Measurements from ENCODE around the gene EIF2B2. TPM values are rescaled to one million over a fixed set of nuclear protein-coding genes. Genes with fewer than 3 reads are reported as not detected.
A peak's percentile ranks its signal among the peaks of the same experiment; 100 is the strongest.

The EIF2B2 gene
- total RNA-seq, 1 experiment from 2014 or later = 139 TPM

DNA sequence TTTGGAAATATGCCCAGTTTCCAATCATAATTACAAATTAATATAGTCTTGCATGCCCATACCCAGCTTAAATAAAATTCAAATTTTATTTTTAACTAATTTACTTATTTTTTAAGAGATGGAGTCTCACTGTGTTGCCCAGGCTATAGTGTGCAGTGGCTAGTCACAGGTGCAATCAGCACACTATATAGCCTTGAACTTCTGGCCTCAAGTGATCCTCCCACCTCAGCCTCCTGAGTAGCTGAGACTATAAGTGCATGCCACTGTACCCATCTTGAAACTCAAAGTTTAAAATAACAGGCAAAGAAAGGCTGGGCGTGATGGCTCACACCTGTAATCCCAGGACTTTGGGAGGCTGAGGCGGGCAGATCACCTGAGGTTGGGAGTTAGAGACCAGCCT, 38.2 kb downstream of the EIF2B2 start:
- Histone ChIP-seq H4K20me1 (ENCODE audit: insufficient read depth) (no peaks in the 10 kb centered on the region), H3K27ac (peak overlapping the region; percentile 39), H3K36me3 (ENCODE audit: low read depth) (peaks cover 31% of the 10 kb centered on the region), H3K4me2 (peak overlapping the region; percentile 49), H3K27me3 (ENCODE audit: insufficient read depth, low read depth) (no peaks in the 10 kb centered on the region), H3K4me3 (no peak overlapping the region), H3K9me3 (ENCODE audit: insufficient read depth, low read depth) (no peaks in the 10 kb centered on the region), H3K79me2 (ENCODE audit: low read depth) (peaks cover 18% of the 10 kb centered on the region), H3F3A (ENCODE audit: insufficient read depth, low read depth) (peaks cover 18% of the 10 kb centered on the region; the same call in 1 of the 2 replicates), H3K4me1 (replicated peaks; ENCODE audit: insufficient read depth) (peaks cover 38% of the 10 kb centered on the region), H3K9me2 (ENCODE audit: insufficient read depth) (no peaks in the 10 kb centered on the region), H2AFZ (no peak overlapping the region)
- no peak for DNase-seq
- BruUV-seq (replicated peaks) = no TSS peak
- CTCF ChIA-PET = no interaction called here
- TF ChIP-seq, protein P1, sequence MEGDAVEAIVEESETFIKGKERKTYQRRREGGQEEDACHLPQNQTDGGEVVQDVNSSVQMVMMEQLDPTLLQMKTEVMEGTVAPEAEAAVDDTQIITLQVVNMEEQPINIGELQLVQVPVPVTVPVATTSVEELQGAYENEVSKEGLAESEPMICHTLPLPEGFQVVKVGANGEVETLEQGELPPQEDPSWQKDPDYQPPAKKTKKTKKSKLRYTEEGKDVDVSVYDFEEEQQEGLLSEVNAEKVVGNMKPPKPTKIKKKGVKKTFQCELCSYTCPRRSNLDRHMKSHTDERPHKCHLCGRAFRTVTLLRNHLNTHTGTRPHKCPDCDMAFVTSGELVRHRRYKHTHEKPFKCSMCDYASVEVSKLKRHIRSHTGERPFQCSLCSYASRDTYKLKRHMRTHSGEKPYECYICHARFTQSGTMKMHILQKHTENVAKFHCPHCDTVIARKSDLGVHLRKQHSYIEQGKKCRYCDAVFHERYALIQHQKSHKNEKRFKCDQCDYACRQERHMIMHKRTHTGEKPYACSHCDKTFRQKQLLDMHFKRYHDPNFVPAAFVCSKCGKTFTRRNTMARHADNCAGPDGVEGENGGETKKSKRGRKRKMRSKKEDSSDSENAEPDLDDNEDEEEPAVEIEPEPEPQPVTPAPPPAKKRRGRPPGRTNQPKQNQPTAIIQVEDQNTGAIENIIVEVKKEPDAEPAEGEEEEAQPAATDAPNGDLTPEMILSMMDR (conservative IDR thresholded peaks at IDR 0.05) = no peak
- no peak for TF ChIP-seq EZH2 (IDR thresholded peaks at IDR 0.05; ENCODE audit: low read depth)
- POLR2A ChIA-PET (ENCODE audit: unreplicated experiment) = no interaction called here
- intact Hi-C loops (cut with micrococcal nuclease; ENCODE audit: unreplicated experiment) = loop anchor here (2.0 kb wide), 1 partner anchor 22 kb away; no protein-coding TSS in a partner anchor

- H3K27me3 ChIP-seq (ENCODE audit: insufficient read depth, low read depth) = no peaks in the 10 kb centered on the region
- H3F3A ChIP-seq (ENCODE audit: insufficient read depth, low read depth) = peaks cover 18% of the 10 kb centered on the region; the same call in 1 of the 2 replicates
- peak; percentile 57 to 68 for DNase-seq
- no peaks in the 10 kb centered on the region for H4K20me1 ChIP-seq (ENCODE audit: insufficient read depth)
- peaks cover 28% of the 10 kb centered on the region for H3K36me3 ChIP-seq (ENCODE audit: low read depth)
- peaks cover 18% of the 10 kb centered on the region for H3K79me2 ChIP-seq (ENCODE audit: low read depth)
- intact Hi-C loops (cut with micrococcal nuclease; ENCODE audit: unreplicated experiment) = loop anchor here (2.0 kb wide), 1 partner anchor 23 kb away; no protein-coding TSS in a partner anchor
- POLR2A ChIA-PET (ENCODE audit: unreplicated experiment) = interaction anchor here (0.5 to 0.7 kb wide), 2 partner anchors 10 to 17 kb away, joined by 7 to 9 read pairs; no protein-coding TSS in a partner anchor
- CTCF ChIA-PET = interaction anchor here (0.9 kb wide), 1 partner anchor 20 kb away, joined by 3 read pairs; no protein-coding TSS in a partner anchor
- no peak overlapping the region for H2AFZ ChIP-seq
- no peak for TF ChIP-seq EZH2 (IDR thresholded peaks at IDR 0.05; ENCODE audit: low read depth)
- TF ChIP-seq, protein P1 (conservative IDR thresholded peaks at IDR 0.05) = no peak
- peak overlapping the region; percentile 49 for H3K4me2 ChIP-seq
- H3K4me1 ChIP-seq (replicated peaks; ENCODE audit: insufficient read depth) = peaks cover 38% of the 10 kb centered on the region
- H3K9me3 ChIP-seq (ENCODE audit: insufficient read depth, low read depth) = no peaks in the 10 kb centered on the region
- H3K4me3 ChIP-seq = peak overlapping the region; percentile 0; the same call in 1 of the 2 replicates
- BruUV-seq (replicated peaks) = no TSS peak
- H3K9me2 ChIP-seq (ENCODE audit: insufficient read depth) = no peaks in the 10 kb centered on the region
- peak overlapping the region; percentile 39 for H3K27ac ChIP-seq
Measured at GRCh38 chr14:75041613-75042012, 38.9 kb downstream of the EIF2B2 start.

- TF ChIP-seq, protein P1 (conservative IDR thresholded peaks at IDR 0.05) = no peak
- TF ChIP-seq EZH2 (IDR thresholded peaks at IDR 0.05; ENCODE audit: low read depth) = no peak
- Histone ChIP-seq H3F3A (ENCODE audit: insufficient read depth, low read depth) (peaks cover 18% of the 10 kb centered on the region; the same call in 1 of the 2 replicates), H3K9me3 (ENCODE audit: insufficient read depth, low read depth) (no peaks in the 10 kb centered on the region), H3K27me3 (ENCODE audit: insufficient read depth, low read depth) (no peaks in the 10 kb centered on the region), H3K4me2 (peak overlapping the region; percentile 49), H4K20me1 (ENCODE audit: insufficient read depth) (no peaks in the 10 kb centered on the region), H3K79me2 (ENCODE audit: low read depth) (peaks cover 18% of the 10 kb centered on the region), H2AFZ (no peak overlapping the region), H3K4me1 (replicated peaks; ENCODE audit: insufficient read depth) (peaks cover 38% of the 10 kb centered on the region), H3K4me3 (peak overlapping the region; percentile 0; the same call in 1 of the 2 replicates), H3K36me3 (ENCODE audit: low read depth) (peaks cover 24% of the 10 kb centered on the region), H3K9me2 (ENCODE audit: insufficient read depth) (no peaks in the 10 kb centered on the region), H3K27ac (peak overlapping the region; percentile 39)
- BruUV-seq (replicated peaks) = no TSS peak
- CTCF ChIA-PET = interaction anchor here (0.9 kb wide), 1 partner anchor 20 kb away, joined by 3 read pairs; no protein-coding TSS in a partner anchor
- intact Hi-C loops (cut with micrococcal nuclease; ENCODE audit: unreplicated experiment) = no loop called here
- peak in 1 of 2 experiments; percentile 19 for DNase-seq
- POLR2A ChIA-PET (ENCODE audit: unreplicated experiment) = interaction anchor here (0.5 to 0.7 kb wide), 3 partner anchors 10 to 433 kb away, joined by 7 to 9 read pairs (median 9); no protein-coding TSS in a partner anchor
Measured at GRCh38 chr14:75042035-75042434, 39.3 kb downstream of the EIF2B2 start.

Data from PC-9 (cell line).